H9 (cell line): ENCODE data around the gene FEM1C. TPM values are rescaled to one million over a fixed set of nuclear protein-coding genes. Genes with fewer than 3 reads are reported as not detected.

Source experiments
- DNase-seq: peaks from one replicate; pipeline ENCODE4 v3.0.0-alpha.2; 2017
- H2AFZ ChIP-seq: one replicate; pipeline ENCODE4 v1.6.1; 2013; ENCODE audit warnings: mild to moderate bottlenecking, low read length, control low read depth, moderate library complexity
- H2AK5ac ChIP-seq: 2 replicates; pipeline ENCODE4 v1.6.1; 2013; ENCODE audit warnings: low read length, control low read depth, mixed read lengths; ENCODE audit not compliant: insufficient read length
- H2BK120ac ChIP-seq: one replicate; pipeline ENCODE4 v1.6.1; 2013; ENCODE audit warnings: low read depth, mild to moderate bottlenecking, low read length, control low read depth, inconsistent platforms; ENCODE audit not compliant: poor library complexity, severe bottlenecking
- H2BK12ac ChIP-seq: 2 replicates; pipeline ENCODE4 v1.6.1; 2013; ENCODE audit warnings: low read length, control low read depth, mixed read lengths, low read depth; ENCODE audit not compliant: insufficient read length
- H2BK15ac ChIP-seq: 2 replicates; pipeline ENCODE4 v1.6.1; 2013; ENCODE audit warnings: low read depth, low read length, control low read depth
- H2BK20ac ChIP-seq: one replicate; pipeline ENCODE4 v1.6.1; 2013; ENCODE audit warnings: low read depth, mild to moderate bottlenecking, low read length, control low read depth, inconsistent platforms; ENCODE audit not compliant: poor library complexity, severe bottlenecking
- H2BK5ac ChIP-seq: 2 replicates; pipeline ENCODE4 v1.6.1; 2013; ENCODE audit warnings: low read length, control low read depth, mixed read lengths; ENCODE audit not compliant: insufficient read length
- H3K14ac ChIP-seq: 2 replicates; pipeline ENCODE4 v1.6.1; 2013; ENCODE audit warnings: low read length, control low read depth; ENCODE audit not compliant: insufficient read depth
- H3K18ac ChIP-seq: 2 replicates; pipeline ENCODE4 v1.6.1; 2013; ENCODE audit warnings: low read depth, mild to moderate bottlenecking, mixed read lengths, low read length, control low read depth; ENCODE audit not compliant: insufficient read length
- H3K23ac ChIP-seq: 2 replicates; pipeline ENCODE4 v1.6.1; 2013; ENCODE audit warnings: low read length, control low read depth, mixed read lengths, low read depth; ENCODE audit not compliant: insufficient read length
- H3K23me2 ChIP-seq: 2 replicates; pipeline ENCODE4 v1.6.1; 2013; ENCODE audit warnings: low read depth, mild to moderate bottlenecking, mixed read lengths, low read length, control low read depth; ENCODE audit not compliant: insufficient read length, poor library complexity, severe bottlenecking
- H3K27ac ChIP-seq: 2 replicates; pipeline ENCODE4 v1.5.1; 2013; ENCODE audit warnings: low read length, control low read depth, mixed read lengths, low read depth; ENCODE audit not compliant: insufficient read length
- H3K27me3 ChIP-seq: 2 replicates; pipeline ENCODE4 v1.6.1; 2013; ENCODE audit warnings: low read length, control low read depth, inconsistent platforms; ENCODE audit not compliant: insufficient read depth
- H3K4ac ChIP-seq: 2 replicates; pipeline ENCODE4 v1.6.1; 2013; ENCODE audit warnings: low read depth, mild to moderate bottlenecking, control low read depth, inconsistent platforms, low read length, moderate library complexity
- H3K4me1 ChIP-seq: 2 replicates; pipeline ENCODE4 v1.6.1; 2013; ENCODE audit warnings: low read length, control low read depth, inconsistent platforms; ENCODE audit not compliant: insufficient read depth
- H3K4me2 ChIP-seq: 2 replicates; pipeline ENCODE4 v1.6.1; 2013; ENCODE audit warnings: low read length, control low read depth, mixed read lengths; ENCODE audit not compliant: insufficient read length, insufficient read depth
- H3K56ac ChIP-seq: 2 replicates; pipeline ENCODE4 v1.6.1; 2013; ENCODE audit warnings: low read depth, mild to moderate bottlenecking, mixed read lengths, low read length, control low read depth; ENCODE audit not compliant: insufficient read length
- H3K79me1 ChIP-seq: 2 replicates; pipeline ENCODE4 v1.6.1; 2013; ENCODE audit warnings: low read depth, mild to moderate bottlenecking, moderate library complexity, low read length, control low read depth, inconsistent platforms; ENCODE audit not compliant: insufficient read depth, poor library complexity, severe bottlenecking
- H3K79me2 ChIP-seq: 2 replicates; pipeline ENCODE4 v1.6.1; 2013; ENCODE audit warnings: low read length, control low read depth, inconsistent platforms; ENCODE audit not compliant: insufficient read depth
- H3K9ac ChIP-seq: 2 replicates; pipeline ENCODE4 v1.6.1; 2013; ENCODE audit warnings: low read length, control low read depth, mixed read lengths; ENCODE audit not compliant: insufficient read length; ENCODE audit errors: extremely low read depth
- H3K9me3 ChIP-seq: one replicate; pipeline ENCODE4 v1.6.1; 2013; ENCODE audit warnings: low read depth, low read length, inconsistent platforms; ENCODE audit not compliant: control insufficient read depth
- H3T11ph ChIP-seq: one replicate; pipeline ENCODE4 v1.6.1; 2013; ENCODE audit warnings: mild to moderate bottlenecking, low read length, control low read depth, inconsistent platforms
- H4K20me1 ChIP-seq: one replicate; pipeline ENCODE4 v1.6.1; 2013; ENCODE audit not compliant: control insufficient read depth, insufficient read length, insufficient read depth
- H4K5ac ChIP-seq: 2 replicates; pipeline ENCODE4 v1.6.1; 2013; ENCODE audit warnings: low read depth, mild to moderate bottlenecking, mixed read lengths, low read length, control low read depth; ENCODE audit not compliant: insufficient read length
- H4K8ac ChIP-seq: replicated peaks from 2 replicates; pipeline ENCODE4 v1.6.1; 2013; ENCODE audit warnings: low read length, control low read depth, mixed read lengths, low read depth; ENCODE audit not compliant: insufficient read length
- H4K91ac ChIP-seq: 2 replicates; pipeline ENCODE4 v1.6.1; 2013; ENCODE audit warnings: low read depth, mild to moderate bottlenecking, moderate library complexity, mixed read lengths, low read length, control low read depth; ENCODE audit not compliant: insufficient read length
- H3K27ac Mint-ChIP-seq, 3 experiments: 2 replicates in 2 of 3; 3 replicates in 1 of 3; pipeline ENCODE4 v1.8.0; 2020 to 2021; ENCODE audit warnings: mixed read lengths in 3 of 3, mild to moderate bottlenecking in 1 of 3, moderate library complexity in 1 of 3
- H3K27me3 Mint-ChIP-seq: 2 replicates; pipeline ENCODE4 v1.8.0; 2021; ENCODE audit warnings: low read depth, mild to moderate bottlenecking, moderate library complexity, mixed read lengths
- H3K36me3 Mint-ChIP-seq, 3 experiments: 2 replicates in 2 of 3; 3 replicates in 1 of 3; pipeline ENCODE4 v1.8.0; 2020 to 2021; ENCODE audit warnings: low read depth in 3 of 3, mixed read lengths in 3 of 3; ENCODE audit not compliant: insufficient read depth in 1 of 3
- H3K4me1 Mint-ChIP-seq, 2 experiments: 2 replicates each; pipeline ENCODE4 v1.8.0; 2020; ENCODE audit warnings: mixed read lengths in 2 of 2
- H3K4me3 Mint-ChIP-seq, 2 experiments: 2 replicates in 1 of 2; 3 replicates in 1 of 2; pipeline ENCODE4 v1.8.0; 2020 to 2021; ENCODE audit warnings: mild to moderate bottlenecking in 2 of 2, mixed read lengths in 2 of 2, moderate library complexity in 1 of 2
- H3K9me3 Mint-ChIP-seq, 2 experiments: 2 replicates in 1 of 2; 3 replicates in 1 of 2; pipeline ENCODE4 v1.8.0; 2020; ENCODE audit warnings: mild to moderate bottlenecking in 2 of 2, mixed read lengths in 2 of 2, moderate library complexity in 1 of 2
- WGBS: extraction: QIAGEN DNeasy Blood & Tissue Kit; methylation state at CpG from one replicate; pipeline ENCODE4 v1.1.7; 2013; ENCODE audit warnings: missing lambda C conversion rate, low lambda C conversion rate, mixed read lengths; ENCODE audit not compliant: insufficient read length; ENCODE audit errors: extremely low coverage; 5-methylcytosine and 5-hydroxymethylcytosine counted together
- total RNA-seq: library from RNA; stranded (reverse); gene quantifications from 2 replicates; pipeline ENCODE4 v1.2.1, GENCODE V29; 2021
- TF ChIP-seq, protein P1 (sequence below): fragments of 200-600 bp; sonication (generic); conservative IDR thresholded peaks from 3 replicates; pipeline ENCODE4 v1.8.0; 2021; ENCODE audit warnings: antibody characterized with exemption, mild to moderate bottlenecking

FEM1C gene
- total RNA-seq, 1 experiment from 2014 or later: 15.2 TPM

DNA sequence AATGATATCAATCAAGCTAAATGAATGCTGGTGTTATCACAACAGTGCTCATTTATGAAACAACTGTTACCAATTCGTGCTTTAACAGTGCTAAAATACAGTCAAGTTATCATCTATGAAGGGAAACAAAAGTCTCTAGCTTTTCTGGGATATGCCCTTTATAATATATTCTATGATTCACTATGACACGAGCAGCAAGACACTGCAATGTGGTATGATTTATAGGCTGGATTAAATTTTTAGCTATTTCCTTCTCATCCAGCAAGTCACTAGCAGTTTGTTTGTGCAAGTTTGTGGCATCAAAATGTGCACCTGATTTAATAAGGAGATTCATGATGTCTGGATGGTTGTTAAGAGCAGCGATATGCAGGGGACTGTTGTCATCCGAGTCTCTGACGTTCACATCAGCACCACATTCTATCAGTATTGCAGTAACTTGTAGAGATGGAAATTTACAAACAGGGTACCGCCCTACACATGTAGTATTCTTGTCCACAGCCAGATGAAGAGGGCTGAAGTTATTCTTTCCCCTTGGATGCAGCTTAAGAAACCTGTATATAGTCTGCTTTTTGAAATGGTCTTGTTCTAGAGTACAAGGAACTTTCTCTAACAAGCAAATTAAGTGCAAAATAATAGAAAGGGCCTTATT lies 20.3 kb downstream of the FEM1C start:
- H4K8ac ChIP-seq: no peak overlapping the region
- no peak overlapping the region for H3K9ac ChIP-seq
- no peak overlapping the region for H2BK120ac ChIP-seq
- H2AFZ ChIP-seq: no peak overlapping the region
- H3K14ac ChIP-seq: no peak overlapping the region
- Mint-ChIP-seq H3K4me3 (no peak overlapping the region), H3K27me3 (no peaks in the 10 kb centered on the region), H3K9me3 (no peaks in the 10 kb centered on the region), H3K27ac (no peak overlapping the region), H3K4me1 (peaks cover 32% of the 10 kb centered on the region in 2 experiments), H3K36me3 (peaks cover 10 to 21% (median 16%) of the 10 kb centered on the region in 3 experiments; a peak in 6 of 7 replicates)
- no peak overlapping the region for H4K5ac ChIP-seq
- no peak overlapping the region for H3K4me2 ChIP-seq
- no peak overlapping the region for H3K27ac ChIP-seq
- H2BK5ac ChIP-seq: no peak overlapping the region
- H2AK5ac ChIP-seq: no peak overlapping the region
- H3T11ph ChIP-seq: no peak overlapping the region
- no peaks in the 10 kb centered on the region for H3K9me3 ChIP-seq
- no peaks in the 10 kb centered on the region; the same call in 1 of the 2 replicates for H3K79me2 ChIP-seq
- H2BK20ac ChIP-seq: no peak overlapping the region
- no peak overlapping the region for H3K23ac ChIP-seq
- H3K18ac ChIP-seq: no peak overlapping the region
- WGBS: no CpG with 5 or more reads among the region's 6 CpGs
- H4K91ac ChIP-seq: no peak overlapping the region
- H3K27me3 ChIP-seq: no peaks in the 10 kb centered on the region
- H2BK15ac ChIP-seq: no peak overlapping the region
- no peak overlapping the region for H3K56ac ChIP-seq
- TF ChIP-seq, protein P1, sequence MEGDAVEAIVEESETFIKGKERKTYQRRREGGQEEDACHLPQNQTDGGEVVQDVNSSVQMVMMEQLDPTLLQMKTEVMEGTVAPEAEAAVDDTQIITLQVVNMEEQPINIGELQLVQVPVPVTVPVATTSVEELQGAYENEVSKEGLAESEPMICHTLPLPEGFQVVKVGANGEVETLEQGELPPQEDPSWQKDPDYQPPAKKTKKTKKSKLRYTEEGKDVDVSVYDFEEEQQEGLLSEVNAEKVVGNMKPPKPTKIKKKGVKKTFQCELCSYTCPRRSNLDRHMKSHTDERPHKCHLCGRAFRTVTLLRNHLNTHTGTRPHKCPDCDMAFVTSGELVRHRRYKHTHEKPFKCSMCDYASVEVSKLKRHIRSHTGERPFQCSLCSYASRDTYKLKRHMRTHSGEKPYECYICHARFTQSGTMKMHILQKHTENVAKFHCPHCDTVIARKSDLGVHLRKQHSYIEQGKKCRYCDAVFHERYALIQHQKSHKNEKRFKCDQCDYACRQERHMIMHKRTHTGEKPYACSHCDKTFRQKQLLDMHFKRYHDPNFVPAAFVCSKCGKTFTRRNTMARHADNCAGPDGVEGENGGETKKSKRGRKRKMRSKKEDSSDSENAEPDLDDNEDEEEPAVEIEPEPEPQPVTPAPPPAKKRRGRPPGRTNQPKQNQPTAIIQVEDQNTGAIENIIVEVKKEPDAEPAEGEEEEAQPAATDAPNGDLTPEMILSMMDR: no peak
- no peaks in the 10 kb centered on the region for H3K4me1 ChIP-seq
- no peak overlapping the region for H2BK12ac ChIP-seq
- H3K4ac ChIP-seq: no peak overlapping the region
- no peak for DNase-seq
- no peaks in the 10 kb centered on the region for H3K23me2 ChIP-seq
- H4K20me1 ChIP-seq: no peaks in the 10 kb centered on the region
- H3K79me1 ChIP-seq: peaks cover 5% of the 10 kb centered on the region
